Superior temporal gyrus (tissue), 1 donor: ENCODE results near the gene GSTM5.

Experiments used
- DNase-seq: peaks from one replicate; pipeline ENCODE4 v3.0.0-alpha.2; 2016; ENCODE audit errors: extremely low spot score

Gene GSTM5

GRCh38 chr1:109761227-109762038, 49.4 kb downstream of the GSTM5 start:
- no peak for DNase-seq

DNA sequence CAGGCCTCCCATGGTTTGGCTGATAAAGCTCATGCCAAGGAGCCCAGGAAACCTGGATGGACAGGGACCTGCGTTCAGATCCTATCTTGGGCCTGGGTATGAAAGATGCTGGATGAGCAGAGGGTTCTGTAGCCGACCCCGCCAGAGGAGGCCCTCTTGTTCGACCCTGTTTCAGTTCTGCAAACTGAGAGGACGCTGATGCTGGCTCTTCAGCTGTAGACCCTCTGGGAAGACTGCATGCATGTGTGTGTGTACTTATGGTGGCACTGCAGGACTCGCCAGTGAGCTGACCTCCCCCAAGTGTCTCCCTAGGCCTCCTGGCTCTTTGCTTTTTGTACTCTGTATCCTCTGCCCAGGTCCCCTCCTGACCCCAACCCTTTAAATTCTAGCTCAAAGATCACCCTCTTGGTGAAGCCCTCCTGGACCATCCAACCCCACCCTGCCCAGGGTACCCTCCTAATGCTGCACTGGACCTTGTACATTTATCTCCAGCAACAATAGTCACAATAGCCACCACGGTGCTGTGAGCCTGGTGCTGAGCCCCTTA, 50.1 kb downstream of the GSTM5 start:
- DNase-seq: no peak

- no peak for DNase-seq
These were observed 51.0 kb downstream of the GSTM5 start for GRCh38 chr1:109762821-109763645.

DNA sequence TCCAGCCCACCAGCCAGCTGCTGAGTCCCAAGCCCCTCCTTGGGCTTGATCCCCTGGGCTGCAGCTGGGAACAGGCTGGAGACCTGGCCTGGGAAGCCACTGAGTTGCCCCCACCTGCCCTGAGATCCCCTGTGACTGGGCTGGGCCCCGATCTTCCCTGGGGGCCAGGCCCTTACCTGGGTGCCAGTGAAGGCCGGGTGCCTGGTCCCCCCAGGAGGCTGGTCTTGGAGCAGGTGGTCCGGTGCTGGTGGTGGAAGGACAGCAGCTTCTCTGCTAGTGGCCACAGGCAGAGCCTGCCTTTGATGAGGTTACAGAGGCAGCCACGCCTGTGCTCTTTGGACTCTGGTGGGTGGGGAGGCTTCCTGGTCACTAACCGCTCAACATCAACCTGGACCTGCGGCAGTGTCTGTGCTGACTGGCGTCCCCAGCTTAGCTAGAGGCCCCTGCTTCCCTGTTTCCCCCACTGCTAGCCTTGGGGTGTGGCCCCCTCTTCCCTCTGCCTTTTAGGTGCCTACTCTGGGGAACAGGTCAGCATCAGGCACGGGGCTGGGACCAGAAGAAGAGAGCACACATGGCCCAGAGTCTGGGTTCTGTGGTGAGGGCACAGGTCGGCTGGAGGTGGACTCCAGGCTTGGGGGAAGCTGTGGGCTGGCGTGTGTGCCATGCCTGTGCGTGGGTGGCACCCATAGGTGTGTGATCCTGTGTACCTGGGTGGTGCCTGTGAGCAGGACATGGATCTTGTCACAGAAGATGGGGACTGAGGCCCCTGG, 51.8 kb downstream of the GSTM5 start, which contains the start of gene EPS8L3:
EPS8L3 (minus strand) TSS at position 278 of the 770 bp plus-strand sequence. CDS start 2,174 bp downstream, outside the sequence.
- DNase-seq: no peak

GRCh38 chr1:109764561-109765482, 52.8 kb downstream of the GSTM5 start:
- DNase-seq: no peak

DNA sequence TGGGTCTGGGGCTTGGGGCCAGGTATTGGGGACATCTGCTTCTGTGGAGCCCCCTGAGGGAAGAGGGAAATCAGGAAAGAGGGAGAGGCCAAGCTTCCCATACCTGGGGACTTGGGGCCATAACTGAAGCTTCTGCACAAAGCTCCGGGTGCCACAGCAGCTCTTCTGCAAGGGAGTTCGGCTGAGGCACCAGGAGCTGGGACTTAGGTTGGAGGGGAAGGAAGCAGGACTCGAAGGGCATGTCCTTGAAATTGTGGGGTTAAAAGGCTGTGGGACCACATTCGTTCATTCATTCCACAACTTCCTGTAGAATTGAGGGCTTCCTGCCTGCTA, 53.4 kb downstream of the GSTM5 start:
- no peak for DNase-seq

- DNase-seq: no peak
These were observed 54.0 kb downstream of the GSTM5 start for GRCh38 chr1:109765896-109766615.

GRCh38 chr1:109766991-109767636, 55.1 kb downstream of the GSTM5 start:
- DNase-seq: peak; percentile 26
